DMS153 treated with DMSO at 0.1 percent for 48 hours (cell line): Measurements from ENCODE around the gene CD33.

Source experiments
- DNase-seq: peaks from one replicate; lab custom pipeline; 2025; ENCODE audit not compliant: unreplicated experiment; lab: John Stamatoyannopoulos, UW

Gene CD33

GRCh38 chr19:51258165-51259160 lies 33.6 kb downstream of the CD33 start:
- no peak for DNase-seq

- no peak for DNase-seq
Observed at GRCh38 chr19:51259348-51260245, 34.7 kb downstream of the CD33 start.

- no peak for DNase-seq
Observed at GRCh38 chr19:51263808-51264207, 38.9 kb downstream of the CD33 start.

- no peak for DNase-seq
Observed at GRCh38 chr19:51271067-51271466, 46.2 kb downstream of the CD33 start.

- DNase-seq = no peak
Observed at GRCh38 chr19:51272183-51272810, 47.4 kb downstream of the CD33 start.

GRCh38 chr19:51274049-51274770 lies 49.3 kb downstream of the CD33 start:
- no peak for DNase-seq

GRCh38 chr19:51277112-51277511 lies 52.2 kb downstream of the CD33 start:
- no peak for DNase-seq

- DNase-seq = no peak
Observed at GRCh38 chr19:51282335-51282734, 57.5 kb downstream of the CD33 start.

- DNase-seq = no peak
Observed at GRCh38 chr19:51285682-51286081, 60.8 kb downstream of the CD33 start.
